ENCODE measurements around the gene NCR2.

Gene NCR2

GRCh38 chr6:41359617-41360313 is 24.4 kb downstream of the NCR2 start:
- DNase-seq, result no peak

GRCh38 chr6:41360314-41360685 is 24.9 kb downstream of the NCR2 start:
- no peak for DNase-seq

DNA sequence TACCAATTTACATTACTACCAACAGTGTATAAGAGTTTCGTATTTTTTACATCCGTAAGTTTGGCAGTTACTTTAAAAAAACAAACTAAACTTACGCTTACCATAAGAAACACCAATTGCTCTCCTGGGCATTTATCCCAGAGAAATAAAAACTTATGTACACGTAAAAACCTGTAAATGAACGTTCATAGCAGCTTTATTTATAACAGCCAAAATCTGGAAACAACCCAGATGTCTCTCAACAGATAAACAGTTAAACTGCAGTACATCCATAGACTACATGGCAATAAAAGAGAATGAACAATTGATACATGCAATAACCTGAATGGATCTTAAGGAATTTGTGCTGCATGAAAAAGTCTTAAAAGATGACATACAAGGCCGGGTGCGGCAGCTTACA is 30.7 kb downstream of the NCR2 start:
- DNase-seq, result no peak

GRCh38 chr6:41367061-41367460 is 31.7 kb downstream of the NCR2 start:
- no peak for DNase-seq

- DNase-seq, result peak; percentile 61
Measured at GRCh38 chr6:41367700-41368099, 32.3 kb downstream of the NCR2 start.

DNA sequence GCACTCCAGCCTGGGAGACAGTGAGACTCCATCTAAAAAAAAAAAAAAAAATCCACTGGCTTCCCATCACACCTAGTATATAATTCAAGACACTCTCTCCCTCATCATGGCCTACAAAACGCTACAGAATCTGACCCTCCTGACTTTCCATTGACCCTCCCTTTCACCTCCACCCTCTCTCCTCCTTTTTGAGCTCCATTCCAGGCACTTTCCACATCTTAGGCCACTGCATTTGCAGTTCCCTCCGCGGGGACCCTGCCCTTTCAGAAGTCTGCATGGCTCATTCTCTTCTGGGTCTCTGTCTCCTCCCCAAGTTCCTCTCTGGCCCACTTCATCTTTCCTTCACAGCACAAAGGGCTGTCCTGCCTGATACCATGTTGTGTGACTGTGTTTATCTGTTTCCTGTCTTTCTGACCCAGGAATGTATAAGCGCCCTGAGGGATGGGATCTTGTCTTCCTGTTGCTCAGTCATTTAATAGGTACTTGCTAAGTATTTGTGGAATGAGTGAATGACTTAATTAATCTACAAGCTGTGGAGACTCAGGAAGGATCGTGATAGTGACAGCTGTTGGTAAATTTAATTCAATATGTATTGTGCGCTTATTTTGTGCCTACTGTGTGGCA is 35.2 kb downstream of the NCR2 start:
- no peak for DNase-seq

DNA sequence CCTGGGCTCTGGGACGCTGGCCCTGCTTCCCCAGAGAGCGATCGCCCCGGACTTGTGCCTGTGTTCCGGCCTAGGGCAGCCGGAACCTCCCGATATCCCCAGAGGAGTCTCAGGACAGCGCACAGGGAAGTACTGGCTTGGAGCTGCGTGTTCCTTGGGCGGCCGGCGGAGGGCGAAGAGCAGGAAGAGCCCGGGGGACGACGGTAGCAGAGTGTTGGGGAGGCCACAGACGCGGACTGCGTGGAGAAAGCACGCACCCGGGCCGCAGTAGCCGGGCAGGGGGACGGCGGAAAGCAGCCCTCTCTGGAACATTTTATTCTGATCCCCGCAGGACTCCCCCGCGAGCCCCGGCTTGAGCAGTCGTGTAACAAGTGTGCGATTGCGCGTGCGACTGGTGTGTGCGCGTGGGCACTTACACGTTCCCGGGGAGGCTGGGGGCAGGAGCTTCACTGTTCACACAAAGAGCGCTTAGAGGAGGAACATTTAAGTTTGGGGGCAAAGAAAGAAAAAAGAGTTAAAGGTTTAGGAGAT is 36.1 kb downstream of the NCR2 start:
- DNase-seq, result no peak

GRCh38 chr6:41371992-41372831 is 36.8 kb downstream of the NCR2 start:
- DNase-seq, result no peak

DNA sequence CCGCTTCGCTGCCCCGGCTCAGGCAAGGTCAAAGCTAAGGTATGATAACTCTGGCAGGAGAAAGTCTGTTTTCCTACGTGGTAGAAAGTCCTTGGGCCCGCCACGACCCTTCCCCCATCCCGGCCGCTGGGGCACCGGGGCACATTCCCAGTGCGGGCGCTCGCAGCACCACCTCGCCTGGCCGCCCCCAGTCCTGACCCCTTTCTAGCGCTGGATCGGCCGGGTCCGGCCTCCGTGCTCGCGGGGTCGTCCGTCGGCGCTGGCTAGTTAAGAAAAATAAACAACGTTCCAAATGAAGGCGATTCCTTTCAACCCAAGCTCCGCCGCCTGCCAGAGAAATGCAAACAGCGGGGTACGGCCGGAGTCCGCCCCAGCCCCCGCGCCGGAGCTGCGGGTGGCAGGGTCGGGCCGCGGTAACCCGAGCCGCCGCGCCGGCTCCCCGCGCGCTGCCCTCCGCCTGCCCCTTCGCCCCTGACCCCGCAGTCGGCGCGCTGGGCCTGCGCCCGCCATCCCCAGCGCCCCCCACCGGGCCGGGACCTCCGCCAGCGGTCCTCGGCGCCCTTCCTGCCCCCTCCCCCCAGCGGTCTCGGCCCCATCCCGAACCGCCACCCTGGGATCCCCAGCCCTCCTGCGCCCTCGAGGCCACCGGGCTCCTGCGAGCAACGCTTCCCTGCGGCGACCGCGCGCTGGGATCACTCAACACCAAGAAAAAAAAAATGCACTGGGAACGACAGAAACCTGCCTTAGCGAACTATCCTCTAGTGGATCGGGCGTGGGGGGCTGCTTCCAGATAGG is 37.6 kb downstream of the NCR2 start:
- no peak for DNase-seq

DNA sequence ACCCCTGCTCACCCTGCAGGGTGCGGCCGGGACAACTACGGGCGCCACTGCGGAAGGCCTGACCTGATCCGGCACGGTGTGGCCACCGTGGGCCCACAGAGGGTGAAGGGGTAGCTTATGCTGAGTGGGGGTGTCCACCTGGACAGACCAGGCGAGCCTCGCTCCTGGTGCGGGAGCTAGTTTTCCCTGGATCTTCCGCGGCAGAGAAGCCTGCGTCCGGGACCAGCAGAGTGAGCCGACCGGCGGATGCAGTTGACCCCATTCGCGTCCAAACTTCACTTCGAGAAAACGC is 38.2 kb downstream of the NCR2 start:
- no peak for DNase-seq

GRCh38 chr6:41373919-41374617 is 38.7 kb downstream of the NCR2 start:
- DNase-seq, result no peak

DNA sequence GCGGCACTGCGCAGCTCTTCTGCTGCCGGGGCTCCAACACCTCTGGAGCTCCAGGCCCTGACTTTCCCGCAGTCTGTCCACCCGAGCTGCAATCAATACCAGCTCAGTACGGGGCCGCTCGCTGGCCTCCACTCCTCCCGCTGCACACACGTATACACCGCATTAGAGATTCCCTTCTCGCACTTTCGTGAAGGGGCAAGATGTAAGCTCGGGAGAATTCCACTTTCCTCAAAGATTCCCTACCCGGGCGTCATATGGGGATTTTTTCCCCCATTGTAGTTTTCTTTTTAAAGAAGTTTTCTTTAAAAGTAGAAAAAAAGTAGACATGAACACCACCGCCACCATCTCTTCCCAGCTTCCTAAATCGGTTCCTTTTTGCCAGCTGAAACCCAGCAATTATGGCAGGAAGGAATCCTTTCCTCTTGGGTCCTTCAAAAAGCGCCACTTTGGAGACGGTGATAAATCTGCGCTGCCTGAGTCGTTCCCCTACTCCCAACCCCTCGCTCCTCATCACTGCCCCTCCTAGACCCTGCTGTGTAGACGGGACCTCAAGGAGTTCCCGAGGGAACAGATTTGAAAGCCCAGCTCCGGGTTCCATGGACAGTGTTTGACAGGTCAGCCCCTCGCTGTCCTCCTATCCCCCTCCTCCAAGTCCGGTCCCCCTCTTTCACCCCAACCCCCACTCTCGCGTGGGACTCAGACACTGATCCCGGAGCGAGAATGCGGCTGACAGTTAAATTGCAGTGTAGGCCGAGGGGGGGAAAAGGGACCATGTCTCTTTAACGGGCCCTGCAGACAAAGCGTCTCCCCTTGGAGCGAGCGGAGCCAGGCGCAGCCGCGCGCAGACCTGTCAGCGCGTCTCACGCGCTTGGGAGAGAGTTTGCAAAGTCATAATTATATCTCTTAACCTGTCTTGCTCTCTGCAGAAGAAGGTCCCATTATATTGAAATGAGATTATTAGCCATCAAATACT is 39.5 kb downstream of the NCR2 start:
- no peak for DNase-seq

DNA sequence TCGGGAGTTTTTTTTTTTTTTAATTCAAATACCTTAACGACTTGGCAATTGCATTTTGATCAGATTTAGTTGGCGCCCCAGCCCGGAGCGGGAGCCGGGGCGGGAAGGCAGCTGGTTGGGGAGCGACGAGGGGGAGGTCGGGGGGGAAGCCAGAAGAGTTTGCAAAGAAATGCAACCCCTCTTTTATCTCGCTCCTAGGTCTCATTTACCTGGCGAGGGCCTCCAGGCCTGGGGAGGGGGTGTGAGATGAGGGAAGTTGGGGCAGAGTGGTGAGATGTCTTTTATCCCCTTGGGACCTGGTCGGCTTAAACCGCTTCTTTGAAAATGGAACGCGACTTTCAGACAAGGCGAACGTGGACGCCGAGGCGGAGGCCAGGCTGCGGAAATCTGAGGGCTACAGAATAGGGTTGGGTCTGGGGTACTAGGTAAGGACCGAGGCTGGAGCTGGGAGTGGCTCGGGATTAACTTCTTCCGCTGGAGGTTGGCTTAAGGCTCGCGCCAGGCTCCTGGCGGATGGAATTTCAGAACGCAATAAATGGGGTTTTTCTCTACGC is 40.3 kb downstream of the NCR2 start:
- no peak for DNase-seq

DNA sequence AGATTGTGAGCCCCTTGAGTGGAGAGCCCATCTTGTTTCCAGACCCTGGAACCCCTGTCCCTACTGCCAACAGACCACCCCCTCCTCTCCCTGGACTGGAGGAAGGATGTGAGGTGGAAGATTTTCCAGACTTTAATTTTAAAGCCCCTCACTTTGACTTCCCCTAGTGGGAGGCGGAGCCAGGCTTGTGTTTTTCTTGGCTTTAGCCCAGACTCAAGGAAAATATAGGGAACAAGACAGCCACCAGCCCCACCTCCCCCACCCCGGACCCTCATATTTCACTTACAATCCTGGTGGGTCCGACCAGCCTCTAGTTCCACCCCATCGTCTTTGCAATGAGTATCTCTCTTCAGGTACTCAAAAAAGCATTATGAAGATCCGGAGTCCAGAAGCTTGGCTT is 40.8 kb downstream of the NCR2 start:
- DNase-seq, result no peak

DNA sequence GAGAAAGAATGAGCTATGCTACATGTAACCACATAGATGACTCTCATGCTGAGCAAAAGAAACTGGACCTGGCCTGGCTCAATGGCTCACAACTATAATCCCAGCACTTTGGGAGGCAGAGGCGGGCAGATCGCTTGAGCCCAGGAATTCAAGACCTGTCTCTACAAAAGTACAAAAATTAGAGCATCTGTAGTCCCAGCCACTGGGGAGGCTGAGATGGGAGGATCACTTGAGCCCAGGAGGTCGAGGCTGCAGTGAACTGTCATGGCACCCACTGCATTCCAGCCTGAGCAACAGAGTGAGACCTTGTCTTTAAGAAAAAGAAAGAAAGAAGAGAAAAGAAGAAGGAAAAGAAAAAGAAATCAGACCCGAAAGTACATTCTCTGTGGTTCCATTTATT is 41.7 kb downstream of the NCR2 start:
- no peak for DNase-seq

DNA sequence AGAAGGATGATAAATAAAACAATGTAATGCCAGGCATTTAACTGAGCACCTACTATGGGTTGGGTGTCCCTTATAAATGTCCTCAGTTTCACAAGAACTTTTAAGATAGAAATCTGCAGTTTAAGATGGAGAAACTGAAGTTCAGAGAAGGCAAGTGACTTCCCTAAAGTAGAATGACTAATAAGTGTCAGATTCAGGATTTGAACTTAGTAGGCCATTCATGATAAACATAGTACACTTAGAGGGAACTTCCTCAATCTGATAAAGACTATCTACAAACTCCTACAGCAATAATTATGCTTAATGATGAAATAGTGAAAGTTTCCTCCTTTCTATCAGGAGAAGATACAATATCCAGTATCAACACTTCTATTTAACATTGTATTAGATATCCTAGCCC is 43.9 kb downstream of the NCR2 start:
- DNase-seq, result no peak

DNA sequence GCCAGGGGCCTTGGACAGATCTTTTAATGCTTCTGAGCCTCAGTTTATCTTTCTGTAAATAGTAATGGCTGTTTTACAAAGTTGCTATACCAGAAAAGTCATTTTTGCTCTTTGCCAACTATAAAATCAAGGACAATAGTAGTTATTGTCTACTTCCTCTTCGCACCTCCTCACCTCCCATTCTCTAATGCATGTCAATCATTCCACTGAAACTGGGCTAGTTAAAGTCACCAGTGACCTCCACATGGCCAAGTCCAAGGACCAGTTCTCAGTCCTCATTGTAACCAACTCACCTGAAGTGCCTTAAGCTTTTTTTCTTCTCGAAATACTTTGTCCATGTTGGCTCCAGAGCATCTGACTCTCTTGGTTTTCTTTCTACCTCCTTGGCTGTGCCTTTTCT is 51.2 kb downstream of the NCR2 start:
- DNase-seq, result no peak

DNA sequence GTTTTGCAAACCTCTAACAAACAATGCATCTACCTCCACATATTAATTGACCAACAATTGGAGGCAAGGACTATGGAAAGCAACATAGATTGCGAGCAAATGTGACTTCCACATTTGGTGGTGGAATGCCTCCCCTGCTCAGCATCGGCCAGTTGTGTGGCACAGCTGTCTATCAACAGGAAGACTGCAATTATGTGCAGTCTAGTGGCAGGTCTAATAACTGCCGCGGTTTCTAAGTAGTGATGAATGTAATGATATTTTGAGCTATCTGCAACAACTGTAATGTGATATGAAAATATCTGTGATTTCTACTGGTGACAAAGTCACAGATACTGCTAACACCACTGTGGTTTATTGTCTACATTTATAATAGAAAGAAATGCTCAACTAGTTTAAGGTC is 56.8 kb downstream of the NCR2 start:
- no peak for DNase-seq

- no peak for DNase-seq
Measured at GRCh38 chr6:41396335-41396734, 60.9 kb downstream of the NCR2 start.

DNA sequence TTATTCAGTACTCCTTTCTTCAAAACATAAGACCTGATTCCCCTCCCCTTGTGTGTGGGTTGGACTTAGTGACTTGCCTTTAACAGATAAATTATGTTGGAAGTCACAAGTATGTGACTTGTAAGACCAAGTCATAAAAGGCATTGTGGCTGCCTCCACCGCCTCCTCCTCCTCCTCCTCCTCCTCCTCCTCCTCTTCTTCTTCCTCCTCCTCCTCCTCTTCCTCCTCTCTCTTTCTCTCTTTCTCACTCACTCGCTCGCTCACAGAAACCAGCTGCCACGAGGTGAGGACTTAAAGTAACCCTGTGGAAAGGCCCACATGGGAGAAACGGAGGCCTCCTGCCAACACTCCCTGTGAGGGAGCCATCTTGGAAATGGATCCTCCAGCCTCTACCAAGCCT is 64.0 kb downstream of the NCR2 start:
- no peak for DNase-seq

Measured in NCI-H1436 (cell line).